ENCODE data around the gene COPS4.
"Not testable (repeated sequence)": the region's sequence is repeated elsewhere in the genome, so short reads cannot be mapped to it uniquely, and the experiment has no call there.

COPS4 gene

GRCh38 chr4:83054928-83055327 lies 19.9 kb downstream of the COPS4 start:
- H3K27ac ChIP-seq = no peak overlapping the region
- TF ChIP-seq ZFX (IDR thresholded peaks at IDR 0.05; ENCODE audit: borderline replicate concordance) = no peak
- TF ChIP-seq CTCF (IDR thresholded peaks at IDR 0.05) = peak; percentile 59

GRCh38 chr4:83062739-83063138 lies 27.8 kb downstream of the COPS4 start:
- no peak overlapping the region for H3K27ac ChIP-seq
- no peak for TF ChIP-seq ZFX (IDR thresholded peaks at IDR 0.05; ENCODE audit: borderline replicate concordance)
- TF ChIP-seq CTCF (IDR thresholded peaks at IDR 0.05) = no peak

- TF ChIP-seq CTCF (IDR thresholded peaks at IDR 0.05) (no peak), ZFX (IDR thresholded peaks at IDR 0.05; ENCODE audit: borderline replicate concordance) (no peak)
- H3K27ac ChIP-seq = no peak overlapping the region
These were observed 30.3 kb downstream of the COPS4 start for GRCh38 chr4:83065266-83065665.

- TF ChIP-seq ZFX (IDR thresholded peaks at IDR 0.05; ENCODE audit: borderline replicate concordance) (no peak), CTCF (IDR thresholded peaks at IDR 0.05) (no peak)
- no peak overlapping the region for H3K27ac ChIP-seq
These were observed 32.2 kb downstream of the COPS4 start for GRCh38 chr4:83067058-83067639.

- H3K27ac ChIP-seq = no peak overlapping the region
- TF ChIP-seq CTCF (IDR thresholded peaks at IDR 0.05) = no peak
- no peak for TF ChIP-seq ZFX (IDR thresholded peaks at IDR 0.05; ENCODE audit: borderline replicate concordance)
These were observed 36.1 kb downstream of the COPS4 start for GRCh38 chr4:83071116-83071515.

GRCh38 chr4:83074086-83074704 lies 39.2 kb downstream of the COPS4 start:
- H3K27ac ChIP-seq = no peak overlapping the region
- TF ChIP-seq ZFX (IDR thresholded peaks at IDR 0.05; ENCODE audit: borderline replicate concordance) (no peak), CTCF (IDR thresholded peaks at IDR 0.05) (peak; percentile 88)

- H3K27ac ChIP-seq = not testable (repeated sequence)
These were observed 39.8 kb downstream of the COPS4 start for GRCh38 chr4:83074783-83075182.
